HepG2 (cell line): ENCODE results near the gene PATZ1. TPM values are rescaled to one million over a fixed set of nuclear protein-coding genes. Genes with fewer than 3 reads are reported as not detected.
A peak's percentile ranks its signal among the peaks of the same experiment; 100 is the strongest.

Experiments used
- BRD4 ChIP-seq: sonication (generic); formaldehyde crosslinking; IDR thresholded peaks from 2 replicates; pipeline ENCODE4 v1.4.0; 2020; ENCODE audit warnings: missing genetic modification reagents
- JARID2 ChIP-seq: sonication (generic); formaldehyde crosslinking; IDR thresholded peaks from 2 replicates; pipeline ENCODE4 v1.8.1; 2023; ENCODE audit warnings: missing genetic modification reagents, inconsistent platforms; ENCODE audit not compliant: insufficient replicate concordance
- KAT2B ChIP-seq: fragments of 150-350 bp; IDR thresholded peaks from 2 replicates; pipeline ENCODE4 v1.6.1; 2014; ENCODE audit warnings: low read depth, low read length, borderline replicate concordance
- KLF6 ChIP-seq: IDR thresholded peaks from 2 replicates; pipeline ENCODE4 v1.8.0; 2016; ENCODE audit warnings: missing biosample characterization, missing genetic modification reagents
- MATR3 ChIP-seq: sonication (generic); formaldehyde crosslinking; IDR thresholded peaks from 2 replicates; pipeline ENCODE4 v1.4.0; 2020; ENCODE audit warnings: missing genetic modification reagents
- MIER2 ChIP-seq: IDR thresholded peaks from 2 replicates; pipeline ENCODE4 v1.6.1; 2016; ENCODE audit warnings: missing biosample characterization, missing genetic modification reagents
- NBN ChIP-seq: fragments of 450-650 bp; conservative IDR thresholded peaks from 2 replicates; pipeline ENCODE4 v1.6.1; 2017
- NR2F1 ChIP-seq, 2 experiments: fragments of 450-650 bp in 1 of 2; formaldehyde crosslinking in 1 of 2; IDR thresholded peaks; 2 replicates each; pipeline versions ENCODE4 v1.5.0 to v1.6.1; 2016 to 2020; ENCODE audit warnings: mild to moderate bottlenecking in 1 of 2, missing compliant biosample characterization in 1 of 2, missing genetic modification reagents in 1 of 2, moderate library complexity in 1 of 2
- PCBP2 ChIP-seq: fragments of 200-400 bp; formaldehyde crosslinking; optimal IDR thresholded peaks from 2 replicates; pipeline ENCODE3; 2018; ENCODE audit warnings: low read length, low read depth; ENCODE audit not compliant: poor library complexity, severe bottlenecking
- PLRG1 ChIP-seq: fragments of 450-650 bp; conservative IDR thresholded peaks from 2 replicates; pipeline ENCODE4 v1.6.1; 2016
- POLR2G ChIP-seq: fragments of 200-400 bp; formaldehyde crosslinking; IDR thresholded peaks from 2 replicates; pipeline ENCODE4 v1.6.1; 2018; ENCODE audit warnings: mild to moderate bottlenecking, low read depth, low read length, moderate library complexity
- SAP130 ChIP-seq: IDR thresholded peaks from 2 replicates; pipeline ENCODE4 v1.6.1; 2016; ENCODE audit warnings: low read depth
- SKI ChIP-seq: fragments of 450-650 bp; IDR thresholded peaks from one replicate; pipeline ENCODE4 v1.6.1; 2018; ENCODE audit warnings: mild to moderate bottlenecking; ENCODE audit not compliant: partially characterized antibody
- SNAI1 ChIP-seq: sonication (generic); formaldehyde crosslinking; IDR thresholded peaks from 2 replicates; pipeline ENCODE4 v1.5.0; 2020; ENCODE audit warnings: mild to moderate bottlenecking, missing genetic modification reagents, borderline replicate concordance
- SNAPC2 ChIP-seq: sonication (generic); formaldehyde crosslinking; IDR thresholded peaks from 2 replicates; pipeline ENCODE4 v1.8.1; 2022; ENCODE audit warnings: mild to moderate bottlenecking, missing genetic modification reagents
- TAF15 ChIP-seq: fragments of 200-400 bp; formaldehyde crosslinking; IDR thresholded peaks from one replicate; pipeline ENCODE4 v1.6.1; 2018; ENCODE audit warnings: mild to moderate bottlenecking, low read depth, low read length; ENCODE audit not compliant: poor library complexity, severe bottlenecking
- TOPORS ChIP-seq: sonication (generic); formaldehyde crosslinking; IDR thresholded peaks from 2 replicates; pipeline ENCODE4 v1.8.0; 2023; ENCODE audit warnings: mild to moderate bottlenecking, missing genetic modification reagents
- ZNF230 ChIP-seq: sonication (generic); formaldehyde crosslinking; IDR thresholded peaks from 2 replicates; pipeline ENCODE4 v1.4.0; 2020; ENCODE audit warnings: mild to moderate bottlenecking, missing genetic modification reagents
- ZNF557 ChIP-seq: sonication (generic); formaldehyde crosslinking; IDR thresholded peaks from 2 replicates; pipeline ENCODE4 v1.4.0; 2020; ENCODE audit warnings: missing genetic modification reagents
- ZNF558 ChIP-seq: sonication (generic); formaldehyde crosslinking; IDR thresholded peaks from 2 replicates; pipeline ENCODE4 v1.9.0; 2022; ENCODE audit warnings: mild to moderate bottlenecking, missing genetic modification reagents, borderline replicate concordance
- ZNF569 ChIP-seq: sonication (generic); formaldehyde crosslinking; IDR thresholded peaks from 2 replicates; pipeline ENCODE4 v1.5.0; 2020; ENCODE audit warnings: mild to moderate bottlenecking, missing genetic modification reagents, moderate library complexity, borderline replicate concordance
- ZNF572 ChIP-seq: sonication (generic); formaldehyde crosslinking; IDR thresholded peaks from 2 replicates; pipeline ENCODE4 v1.5.1; 2020; ENCODE audit warnings: mild to moderate bottlenecking, missing genetic modification reagents
- ZNF674 ChIP-seq: sonication (generic); formaldehyde crosslinking; IDR thresholded peaks from 2 replicates; pipeline ENCODE4 v1.5.0; 2020; ENCODE audit warnings: low read depth, mild to moderate bottlenecking, missing genetic modification reagents
- ZNF766 ChIP-seq: sonication (generic); formaldehyde crosslinking; IDR thresholded peaks from 2 replicates; pipeline ENCODE4 v1.5.0; 2020; ENCODE audit warnings: missing genetic modification reagents, borderline replicate concordance
- ZNF83 ChIP-seq: sonication (generic); formaldehyde crosslinking; IDR thresholded peaks from 2 replicates; pipeline ENCODE4 v1.4.0; 2020; ENCODE audit warnings: missing genetic modification reagents, mild to moderate bottlenecking, borderline replicate concordance
- polyA plus RNA-seq, 8 experiments: library from polyadenylated mRNA; depleted of rRNA in 3 of 8; stranded (reverse) in 7 of 8; unstranded in 1 of 8; fragments of >200 nt; fragmentation: Illumina TruSeq in 4 of 8; extraction: Trizol in 4 of 8; gene quantifications; 2 replicates each; pipeline versions ENCODE4 v1.2.1 to v1.2.3, GENCODE V29; 2011 to 2016; ENCODE audit warnings: low read depth in 4 of 8, missing spikeins in 1 of 8, mixed read lengths in 1 of 8; ENCODE audit not compliant: insufficient read depth in 1 of 8
- total RNA-seq, 5 experiments: library from RNA; depleted of rRNA; stranded (reverse); fragments of >200 nt; fragmentation: Illumina TruSeq; extraction: Trizol; gene quantifications; 2 replicates each; pipeline ENCODE4 v1.2.3, GENCODE V29; 2016; ENCODE audit warnings: low read depth in 1 of 5
- TF ChIP-seq, protein P1 (sequence below): IDR thresholded peaks from 2 replicates; pipeline ENCODE4 v1.6.1; 2016; ENCODE audit warnings: missing genetic modification reagents, missing compliant biosample characterization
- TF ChIP-seq, protein P2 (sequence below): sonication (generic); formaldehyde crosslinking; conservative IDR thresholded peaks from 2 replicates; pipeline ENCODE4 v1.5.0; 2020; ENCODE audit warnings: missing genetic modification reagents
- TF ChIP-seq, protein P3 (sequence below): sonication (generic); formaldehyde crosslinking; IDR thresholded peaks from 2 replicates; pipeline ENCODE4 v1.8.1; 2023; ENCODE audit warnings: mild to moderate bottlenecking, missing genetic modification reagents, borderline replicate concordance

The PATZ1 gene
- total and polyA plus RNA-seq, 2 of the 13 experiments (the other 11 are each of a cell fraction or from before 2014, with no cell fraction given), result 24.9 to 30.5 TPM

DNA sequence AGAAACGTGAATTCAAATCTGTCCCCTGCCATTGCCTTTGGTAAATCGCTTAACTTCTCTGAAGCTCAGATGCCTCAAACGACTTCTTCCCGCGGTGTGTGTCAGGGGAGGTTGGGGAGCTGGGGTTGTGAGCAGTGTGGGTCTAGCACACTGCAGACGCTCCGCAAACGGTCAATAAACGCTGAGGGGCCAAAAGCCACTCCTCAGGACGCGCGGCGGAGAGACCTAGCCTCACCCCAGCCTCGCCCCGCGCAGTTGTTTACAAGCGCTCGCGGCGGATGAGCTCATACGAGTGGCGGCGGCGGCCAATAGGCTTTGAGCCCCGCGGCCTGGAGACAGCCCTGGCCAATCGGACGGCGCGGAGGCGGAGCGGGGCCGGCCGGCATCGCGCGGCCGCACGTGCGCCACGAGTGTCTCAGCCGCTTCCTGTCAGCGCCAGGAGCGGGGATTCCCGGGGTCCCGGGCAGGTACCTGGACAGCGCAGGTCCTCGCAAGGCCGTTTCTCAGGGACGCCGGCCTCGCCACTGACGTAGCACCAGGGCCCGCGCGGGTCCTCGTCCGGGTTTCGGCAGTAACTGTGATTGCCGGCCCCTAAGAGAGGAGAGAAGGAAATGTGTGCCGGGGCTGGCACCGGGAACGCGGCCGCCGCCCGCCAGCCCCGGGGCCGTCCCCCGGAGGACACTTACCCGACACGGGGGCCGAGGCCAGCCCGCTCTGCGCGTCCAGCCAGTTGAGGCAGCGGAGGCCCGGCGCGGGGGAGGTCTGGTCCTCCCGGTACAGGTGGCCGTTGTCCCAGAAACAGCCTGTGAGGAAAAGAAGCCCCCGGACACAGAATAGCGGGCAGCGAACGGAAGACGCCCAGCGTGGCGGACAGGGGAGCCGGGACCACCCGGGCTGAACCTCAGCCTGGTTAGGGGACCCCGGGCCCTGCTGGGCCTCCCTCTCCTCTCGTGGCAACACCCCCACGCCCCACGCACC is 55.4 kb downstream of the PATZ1 start (continued):
- TF ChIP-seq SNAPC2, result no peak
- peak; percentile 87; the same call in 1 of the 2 replicates for TF ChIP-seq ZNF558 (CRISPR knock-in tag)
- TF ChIP-seq KAT2B, result no peak
- 0 out of 2 replicates have a peak, but pooled peaks have one; percentile 73 for TF ChIP-seq ZNF83 (CRISPR knock-in tag)
- peak; percentile 40 for TF ChIP-seq JARID2
- peak in 1 of 2 experiments; percentile 40; a peak in 1 of 4 replicates for TF ChIP-seq NR2F1 (CRISPR knock-in tag; IDR thresholded peaks at IDR 0.05)
- TF ChIP-seq ZNF572 (CRISPR knock-in tag), result no peak
- TF ChIP-seq, protein P1, sequence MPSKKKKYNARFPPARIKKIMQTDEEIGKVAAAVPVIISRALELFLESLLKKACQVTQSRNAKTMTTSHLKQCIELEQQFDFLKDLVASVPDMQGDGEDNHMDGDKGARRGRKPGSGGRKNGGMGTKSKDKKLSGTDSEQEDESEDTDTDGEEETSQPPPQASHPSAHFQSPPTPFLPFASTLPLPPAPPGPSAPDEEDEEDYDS (CRISPR knock-in tag), result peak; percentile 66
- TF ChIP-seq, protein P2, sequence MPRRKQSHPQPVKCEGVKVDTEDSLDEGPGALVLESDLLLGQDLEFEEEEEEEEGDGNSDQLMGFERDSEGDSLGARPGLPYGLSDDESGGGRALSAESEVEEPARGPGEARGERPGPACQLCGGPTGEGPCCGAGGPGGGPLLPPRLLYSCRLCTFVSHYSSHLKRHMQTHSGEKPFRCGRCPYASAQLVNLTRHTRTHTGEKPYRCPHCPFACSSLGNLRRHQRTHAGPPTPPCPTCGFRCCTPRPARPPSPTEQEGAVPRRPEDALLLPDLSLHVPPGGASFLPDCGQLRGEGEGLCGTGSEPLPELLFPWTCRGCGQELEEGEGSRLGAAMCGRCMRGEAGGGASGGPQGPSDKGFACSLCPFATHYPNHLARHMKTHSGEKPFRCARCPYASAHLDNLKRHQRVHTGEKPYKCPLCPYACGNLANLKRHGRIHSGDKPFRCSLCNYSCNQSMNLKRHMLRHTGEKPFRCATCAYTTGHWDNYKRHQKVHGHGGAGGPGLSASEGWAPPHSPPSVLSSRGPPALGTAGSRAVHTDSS (CRISPR knock-in tag), result no peak
- TF ChIP-seq ZNF557 (CRISPR knock-in tag), result no peak
- TF ChIP-seq NBN, result no peak
- TF ChIP-seq ZNF569, result no peak
- no peak for TF ChIP-seq TOPORS (CRISPR knock-in tag)
- TF ChIP-seq ZNF766 (CRISPR knock-in tag), result peak; percentile 88; the same call in 1 of the 2 replicates
- TF ChIP-seq PLRG1, result no peak
- TF ChIP-seq ZNF674 (CRISPR knock-in tag), result no peak
- peak; percentile 91 for TF ChIP-seq SKI
- peak; percentile 97 for TF ChIP-seq KLF6
- no peak for TF ChIP-seq MATR3 (CRISPR knock-in tag)
- TF ChIP-seq SNAI1 (CRISPR knock-in tag), result no peak
- TF ChIP-seq, protein P3, sequence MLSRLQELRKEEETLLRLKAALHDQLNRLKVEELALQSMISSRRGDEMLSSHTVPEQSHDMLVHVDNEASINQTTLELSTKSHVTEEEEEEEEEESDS, result 0 out of 2 replicates have a peak, but pooled peaks have one; percentile 21
- TF ChIP-seq POLR2G, result peak; percentile 63
- TF ChIP-seq SAP130 (CRISPR knock-in tag), result peak; percentile 99
- TF ChIP-seq PCBP2, result no peak
- peak; percentile 92; the same call in 1 of the 2 replicates for TF ChIP-seq ZNF230 (CRISPR knock-in tag)
- peak; percentile 54 for TF ChIP-seq TAF15
- no peak for TF ChIP-seq MIER2 (CRISPR knock-in tag)
- peak; percentile 49; the same call in 1 of the 2 replicates for TF ChIP-seq BRD4 (CRISPR knock-in tag)
